WTC11 (cell line): ENCODE measurements around the gene HAP1.

Experiments
- KAT7 ChIP-seq: sonication (generic); formaldehyde crosslinking; IDR thresholded peaks from 2 replicates; pipeline ENCODE4 v1.8.1; 2023; ENCODE audit warnings: missing genetic modification reagents, mild to moderate bottlenecking, borderline replicate concordance
- USF1 ChIP-seq: sonication (generic); formaldehyde crosslinking; IDR thresholded peaks from 2 replicates; pipeline ENCODE4 v1.8.0; 2022; ENCODE audit warnings: mild to moderate bottlenecking, missing genetic modification reagents
- TF ChIP-seq, protein P1 (sequence below): fragments of 200-600 bp; IDR thresholded peaks from 2 replicates; pipeline ENCODE4 v1.8.0; 2022; ENCODE audit warnings: antibody characterized with exemption
- TF ChIP-seq, protein P2 (sequence below): sonication (generic); formaldehyde crosslinking; IDR thresholded peaks from 2 replicates; pipeline ENCODE4 v1.8.1; 2023; ENCODE audit warnings: mild to moderate bottlenecking, missing genetic modification reagents, moderate library complexity

DNA sequence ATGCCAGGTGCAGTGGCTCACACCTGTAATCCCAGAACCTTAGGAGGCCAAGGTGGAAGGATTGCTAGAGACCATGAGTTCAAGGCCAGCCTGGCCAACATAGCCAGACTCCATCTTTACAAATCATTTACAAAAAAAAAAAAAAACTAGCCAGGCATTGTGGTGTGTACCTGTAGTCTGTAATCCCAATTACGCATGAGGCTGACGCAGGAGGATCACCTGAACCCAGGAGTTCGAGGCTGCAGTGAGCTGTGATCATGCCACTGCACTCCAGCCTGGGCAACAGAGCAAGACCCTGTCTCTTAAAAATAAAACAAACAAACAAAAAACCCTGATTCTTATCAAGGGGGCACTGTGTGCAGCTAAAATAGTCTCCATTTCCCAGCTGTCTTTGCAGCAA is 16.8 kb upstream of the HAP1 start:
- no peak for TF ChIP-seq USF1
- TF ChIP-seq, protein P1, sequence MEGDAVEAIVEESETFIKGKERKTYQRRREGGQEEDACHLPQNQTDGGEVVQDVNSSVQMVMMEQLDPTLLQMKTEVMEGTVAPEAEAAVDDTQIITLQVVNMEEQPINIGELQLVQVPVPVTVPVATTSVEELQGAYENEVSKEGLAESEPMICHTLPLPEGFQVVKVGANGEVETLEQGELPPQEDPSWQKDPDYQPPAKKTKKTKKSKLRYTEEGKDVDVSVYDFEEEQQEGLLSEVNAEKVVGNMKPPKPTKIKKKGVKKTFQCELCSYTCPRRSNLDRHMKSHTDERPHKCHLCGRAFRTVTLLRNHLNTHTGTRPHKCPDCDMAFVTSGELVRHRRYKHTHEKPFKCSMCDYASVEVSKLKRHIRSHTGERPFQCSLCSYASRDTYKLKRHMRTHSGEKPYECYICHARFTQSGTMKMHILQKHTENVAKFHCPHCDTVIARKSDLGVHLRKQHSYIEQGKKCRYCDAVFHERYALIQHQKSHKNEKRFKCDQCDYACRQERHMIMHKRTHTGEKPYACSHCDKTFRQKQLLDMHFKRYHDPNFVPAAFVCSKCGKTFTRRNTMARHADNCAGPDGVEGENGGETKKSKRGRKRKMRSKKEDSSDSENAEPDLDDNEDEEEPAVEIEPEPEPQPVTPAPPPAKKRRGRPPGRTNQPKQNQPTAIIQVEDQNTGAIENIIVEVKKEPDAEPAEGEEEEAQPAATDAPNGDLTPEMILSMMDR = no peak
- no peak for TF ChIP-seq KAT7 (CRISPR knock-in tag)
- TF ChIP-seq, protein P2, sequence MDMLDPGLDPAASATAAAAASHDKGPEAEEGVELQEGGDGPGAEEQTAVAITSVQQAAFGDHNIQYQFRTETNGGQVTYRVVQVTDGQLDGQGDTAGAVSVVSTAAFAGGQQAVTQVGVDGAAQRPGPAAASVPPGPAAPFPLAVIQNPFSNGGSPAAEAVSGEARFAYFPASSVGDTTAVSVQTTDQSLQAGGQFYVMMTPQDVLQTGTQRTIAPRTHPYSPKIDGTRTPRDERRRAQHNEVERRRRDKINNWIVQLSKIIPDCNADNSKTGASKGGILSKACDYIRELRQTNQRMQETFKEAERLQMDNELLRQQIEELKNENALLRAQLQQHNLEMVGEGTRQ (CRISPR knock-in tag) = no peak
